Activated effector memory CD4-positive, alpha-beta T cell treated with anti-CD3 and anti-CD28 coated beads, Interleukin-2, amount 50 U/mL, for 16 hours (primary cell): ENCODE results near the gene HERC2.
"Not testable (repeated sequence)": the region's sequence is repeated elsewhere in the genome, so short reads cannot be mapped to it uniquely, and the experiment has no call there.

ENCODE experiments used
- DNase-seq: peaks from one replicate; pipeline ENCODE4 v3.0.0-alpha.2; 2020

The HERC2 gene

GRCh38 chr15:28169366-28169765 is 152.6 kb downstream of the HERC2 start:
- no peak for DNase-seq

GRCh38 chr15:28168405-28169121 is 153.4 kb downstream of the HERC2 start:
- not testable (repeated sequence) for DNase-seq

- DNase-seq = no peak
These were observed 154.9 kb downstream of the HERC2 start for GRCh38 chr15:28167042-28167441.

- no peak for DNase-seq
These were observed 156.2 kb downstream of the HERC2 start for GRCh38 chr15:28165791-28166190.

GRCh38 chr15:28164876-28165275 is 157.1 kb downstream of the HERC2 start:
- no peak for DNase-seq

DNA sequence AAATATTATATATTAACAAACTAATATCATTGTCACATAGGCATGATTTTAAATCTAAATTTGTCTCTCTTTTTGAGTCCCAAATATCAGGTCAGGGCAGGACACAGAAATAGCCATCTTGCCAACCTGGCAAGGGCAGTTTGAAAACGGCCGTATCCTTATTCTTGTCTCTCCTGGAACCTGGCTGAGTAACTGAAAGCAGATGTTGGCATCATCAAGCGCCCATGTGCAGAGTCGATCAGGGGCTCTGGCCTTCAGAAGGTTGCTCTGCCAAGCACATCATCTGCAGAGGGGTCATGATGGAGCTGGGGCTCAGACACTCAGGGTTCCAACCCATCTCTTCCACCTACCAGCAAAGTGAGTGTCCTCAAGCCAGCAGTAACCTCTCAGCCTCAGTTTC is 167.7 kb downstream of the HERC2 start:
- no peak for DNase-seq

DNA sequence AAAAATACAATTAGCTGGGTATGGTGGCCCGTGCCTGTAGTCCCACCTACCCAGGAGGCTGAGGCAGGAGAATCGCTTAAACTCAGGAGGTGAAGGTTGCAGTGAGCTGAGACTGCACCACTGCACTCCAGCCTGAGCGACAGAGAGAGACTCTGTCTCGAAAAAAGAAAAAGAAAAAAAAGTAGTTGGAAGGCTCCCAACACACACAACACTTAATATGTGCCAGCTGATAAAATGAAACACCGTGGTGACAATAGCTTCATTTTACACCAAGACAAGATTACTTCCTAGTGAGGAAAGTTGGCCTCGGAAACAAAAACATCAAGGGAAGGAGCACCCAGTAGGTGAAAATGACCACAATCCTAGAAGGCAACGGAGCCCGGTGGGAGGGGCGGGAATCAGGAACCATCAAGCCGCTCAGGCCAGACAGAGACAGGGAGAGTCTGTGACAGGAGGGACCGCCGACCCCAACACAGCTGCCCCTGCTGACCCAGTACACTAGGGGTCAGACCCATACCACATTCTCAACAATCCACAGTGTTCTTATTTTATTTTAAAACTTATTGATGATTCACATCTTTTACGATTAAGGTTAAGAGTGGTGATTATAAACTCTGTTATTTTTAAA is 168.4 kb downstream of the HERC2 start:
- no peak for DNase-seq

GRCh38 chr15:28152538-28152923 is 169.4 kb downstream of the HERC2 start:
- not testable (repeated sequence) for DNase-seq

GRCh38 chr15:28151864-28152537 is 170.0 kb downstream of the HERC2 start:
- not testable (repeated sequence) for DNase-seq

- DNase-seq = no peak
These were observed 174.2 kb downstream of the HERC2 start for GRCh38 chr15:28147801-28148200.

DNA sequence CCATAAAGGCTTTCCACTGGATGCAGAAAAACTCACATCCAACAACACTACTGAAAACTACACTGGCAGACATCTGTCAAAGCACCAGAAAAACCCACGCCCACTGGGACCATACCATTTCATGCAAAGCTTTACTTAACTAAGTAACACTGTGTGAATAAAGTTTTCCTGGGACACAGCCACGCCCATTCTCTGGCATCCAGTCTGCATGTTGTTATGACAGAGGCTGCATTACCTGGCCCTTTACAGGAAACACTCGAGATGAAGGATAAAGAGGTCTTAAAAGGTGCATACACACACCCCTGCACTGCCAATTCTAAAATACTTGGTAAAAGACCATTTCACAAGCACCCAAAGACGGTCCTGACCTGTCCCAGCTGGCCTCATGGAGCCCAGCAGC is 176.6 kb downstream of the HERC2 start:
- not testable (repeated sequence) for DNase-seq

- no peak for DNase-seq
These were observed 181.9 kb downstream of the HERC2 start for GRCh38 chr15:28140062-28140461.

GRCh38 chr15:28137408-28138039 is 184.5 kb downstream of the HERC2 start:
- not testable (repeated sequence) for DNase-seq

DNA sequence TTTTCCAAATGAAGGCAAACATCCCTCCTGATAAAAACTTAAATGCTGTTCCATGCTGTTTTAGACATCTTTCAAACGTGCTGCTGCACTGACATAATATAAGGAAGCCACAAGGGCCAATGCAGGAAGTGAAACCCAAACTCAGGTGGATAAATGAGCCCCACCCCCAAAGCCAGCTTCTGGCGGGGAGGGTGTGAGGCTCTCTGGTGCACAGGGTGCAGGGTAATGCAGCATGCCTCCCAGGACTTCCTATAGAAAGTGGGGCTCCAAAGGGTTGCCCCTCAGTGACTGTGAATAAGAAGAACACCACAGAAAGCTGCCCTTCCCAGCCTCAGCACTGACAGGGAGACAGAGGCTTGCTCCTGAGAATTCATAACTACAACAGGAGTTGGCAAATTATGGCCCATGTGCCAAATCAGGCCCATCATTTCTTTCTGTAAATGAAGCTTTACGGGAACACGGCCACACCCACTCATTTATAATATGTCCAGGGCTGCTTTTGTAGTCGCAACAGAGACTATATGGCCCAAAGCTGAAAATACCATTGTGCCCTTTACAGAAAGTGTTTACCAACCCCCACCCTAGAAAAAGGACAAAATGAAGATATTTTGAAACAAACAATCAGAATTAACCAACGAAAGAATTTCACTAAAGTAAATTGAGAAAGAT is 185.6 kb downstream of the HERC2 start:
- not testable (repeated sequence) for DNase-seq

DNA sequence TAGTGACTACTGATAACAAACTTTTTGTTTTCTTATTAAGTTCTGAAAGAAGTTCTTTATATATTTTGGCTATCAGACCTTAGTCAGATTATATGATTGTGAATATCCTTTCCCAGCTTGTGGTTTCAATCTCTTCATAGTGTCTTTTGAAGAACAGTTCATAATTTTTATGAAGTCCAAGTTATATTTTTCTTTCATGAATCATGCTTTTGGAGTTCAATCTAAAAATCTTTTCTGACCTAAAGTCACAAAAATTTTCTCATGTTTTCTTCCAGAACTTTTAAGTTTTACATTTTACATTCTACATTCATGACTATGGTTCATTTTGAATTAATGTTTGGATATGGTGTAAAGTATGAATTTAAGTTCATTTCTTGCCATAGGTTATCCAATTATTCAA is 188.7 kb downstream of the HERC2 start:
- no peak for DNase-seq

GRCh38 chr15:28132524-28133275 is 189.3 kb downstream of the HERC2 start:
- DNase-seq = no peak

DNA sequence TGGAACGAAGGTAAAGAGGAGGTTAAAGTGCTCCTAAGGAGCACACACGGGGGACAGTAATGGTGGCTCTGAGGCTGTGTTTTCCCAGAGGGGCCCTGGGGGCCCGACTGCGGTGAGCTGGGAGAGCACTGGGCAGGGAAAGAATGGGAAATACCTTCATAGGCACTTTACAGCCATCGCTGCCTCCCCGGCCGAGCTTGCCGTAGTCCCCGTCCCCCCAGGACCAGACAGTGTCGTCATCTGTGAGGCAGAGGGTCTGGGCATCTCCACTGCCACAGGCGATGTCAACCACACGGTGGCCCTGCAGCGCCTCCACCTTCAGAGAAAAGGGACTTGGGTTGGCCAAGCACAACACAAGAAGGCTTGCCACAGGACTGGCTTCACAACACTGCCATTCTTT is 190.0 kb downstream of the HERC2 start:
- no peak for DNase-seq

DNA sequence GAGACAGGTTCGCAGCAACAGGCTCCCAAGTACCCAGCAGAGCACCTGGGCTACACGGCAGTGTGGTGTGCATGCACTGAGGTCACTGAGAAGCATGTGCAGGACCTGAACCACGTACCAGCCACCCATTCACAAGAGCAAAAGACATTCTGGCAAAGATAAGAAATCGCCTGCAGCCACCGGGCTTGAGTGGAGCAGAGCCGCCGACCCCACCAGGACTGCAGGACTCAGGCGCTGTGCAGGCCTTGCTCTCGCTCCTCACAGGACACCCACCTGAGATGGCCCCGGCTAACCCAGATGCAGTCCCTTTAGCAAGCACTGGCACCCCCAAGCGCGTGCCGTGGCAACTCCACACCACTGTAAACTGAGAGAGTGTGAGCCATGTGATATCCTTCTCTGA is 190.6 kb downstream of the HERC2 start:
- no peak for DNase-seq

DNA sequence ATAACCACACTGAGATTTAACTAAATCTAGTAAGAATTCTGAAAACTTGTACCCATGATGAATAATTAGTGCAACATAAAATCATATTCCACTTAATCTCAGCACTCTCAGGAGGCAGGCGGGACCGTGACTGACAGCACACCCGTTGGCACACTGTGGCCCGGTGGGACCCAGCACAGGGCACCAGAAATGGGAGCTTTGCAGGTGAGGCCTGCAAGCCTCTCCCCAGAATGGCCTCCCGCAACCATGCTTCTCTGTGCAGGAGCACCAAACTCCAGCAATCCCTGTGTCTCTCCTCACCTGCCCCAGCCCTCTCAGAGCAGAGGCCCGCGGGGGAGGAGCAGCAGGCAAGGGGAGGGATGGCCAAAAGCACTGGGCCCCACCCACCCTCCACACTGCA is 191.3 kb downstream of the HERC2 start:
- no peak for DNase-seq

DNA sequence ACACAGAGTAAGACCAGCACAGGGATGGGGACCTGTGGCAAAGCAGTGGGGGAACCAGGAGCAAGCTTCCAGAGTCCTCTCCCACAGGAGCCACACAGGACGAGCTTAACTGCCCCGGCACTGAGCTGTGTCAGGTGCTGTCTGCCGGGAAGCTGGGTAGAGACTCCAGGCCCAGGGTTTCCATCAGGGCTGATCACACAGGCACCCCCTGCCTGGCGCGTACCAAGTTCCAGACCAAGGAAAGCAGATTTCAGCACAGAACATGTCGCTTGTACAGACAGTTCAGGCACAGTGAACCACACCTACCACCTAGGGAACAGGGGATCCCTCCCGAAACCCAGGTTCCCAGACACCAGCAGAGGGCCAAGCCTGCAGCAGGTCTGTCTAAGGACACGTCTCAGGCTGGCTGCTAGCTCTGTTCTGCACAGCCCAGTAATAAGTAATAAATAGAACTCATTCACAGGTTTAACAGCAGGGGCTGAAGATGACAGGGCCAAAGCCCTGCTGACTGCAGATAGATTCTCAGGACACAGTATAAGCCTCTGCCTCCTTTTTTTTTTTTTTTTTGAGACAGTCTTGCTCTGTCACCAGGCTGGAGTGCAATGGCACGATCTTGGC is 192.6 kb downstream of the HERC2 start:
- no peak for DNase-seq

DNA sequence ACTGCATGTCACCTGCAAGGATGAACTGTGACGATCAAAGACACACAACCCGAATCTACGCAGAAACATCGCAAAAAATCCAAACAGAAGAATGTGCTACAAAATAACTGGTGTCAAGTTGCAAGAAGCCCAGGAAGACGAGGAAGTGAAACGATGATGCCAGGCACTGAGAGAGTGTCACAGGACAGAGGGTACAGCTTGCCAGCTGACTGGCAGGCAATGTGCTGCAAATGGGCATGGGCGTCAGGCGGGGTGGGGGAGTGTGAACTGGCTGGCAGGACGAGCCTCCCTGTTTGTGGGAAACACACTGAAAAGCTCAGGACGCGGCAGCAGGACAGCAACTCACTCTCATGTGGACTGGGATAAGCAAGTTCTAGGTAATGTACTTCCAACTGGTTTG is 193.9 kb downstream of the HERC2 start:
- no peak for DNase-seq

DNA sequence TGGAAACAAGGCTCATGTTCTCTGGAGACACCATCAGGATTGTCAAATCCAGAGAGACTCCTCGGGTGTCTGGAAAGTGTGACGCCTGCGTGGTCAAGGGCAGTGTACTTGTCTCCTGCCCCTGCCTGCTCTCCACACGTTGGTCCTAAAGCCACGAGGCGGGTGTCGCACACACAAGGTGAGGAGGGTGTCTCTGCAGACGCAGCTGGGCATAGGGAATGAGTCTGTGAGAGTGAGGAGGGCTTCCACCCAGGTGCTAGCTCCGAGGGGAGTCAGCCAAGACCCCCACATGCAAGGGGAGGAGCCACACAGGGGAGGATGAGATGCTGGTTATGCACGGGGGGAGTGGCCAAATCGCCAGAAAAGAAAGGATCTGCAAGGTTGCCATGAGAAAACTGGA is 194.9 kb downstream of the HERC2 start:
- DNase-seq = no peak
